SK-N-SH treated with all-trans-retinoic acid at 6 μM for 48 hours (cell line): ENCODE data around the gene CCDC171.

Experiments used
- ATAC-seq: fragments of 200-7000 bp; cut with Tn5 transposase; 3 replicates; pipeline ENCODE4 v1.9.1; 2020; ENCODE audit warnings: mild to moderate bottlenecking, moderate library complexity
- ARNTL ChIP-seq: fragments of 450-650 bp; formaldehyde crosslinking; IDR thresholded peaks from 2 replicates; pipeline ENCODE4 v1.5.0; 2020; ENCODE audit warnings: low read depth, mild to moderate bottlenecking, moderate library complexity, borderline replicate concordance
- ESRRG ChIP-seq: fragments of 250-450 bp; sonication (Bioruptor Pico); IDR thresholded peaks from 2 replicates; pipeline ENCODE4 v1.6.1; 2021; ENCODE audit warnings: mild to moderate bottlenecking
- GLIS3 ChIP-seq: fragments of 250-450 bp; sonication (Bioruptor Pico); IDR thresholded peaks from 2 replicates; pipeline ENCODE4 v1.5.0; 2020; ENCODE audit warnings: mild to moderate bottlenecking, moderate library complexity
- ISL1 ChIP-seq: fragments of 250-450 bp; sonication (Bioruptor Pico); IDR thresholded peaks from 2 replicates; pipeline ENCODE4 v2.1.2; 2022; ENCODE audit warnings: mild to moderate bottlenecking, moderate library complexity
- OSR1 ChIP-seq: fragments of 250-450 bp; sonication (Bioruptor Pico); IDR thresholded peaks from 2 replicates; pipeline ENCODE4 v1.8.0; 2022; ENCODE audit warnings: moderate library complexity, mild to moderate bottlenecking, inconsistent platforms
- POU6F1 ChIP-seq: fragments of 250-450 bp; sonication (Bioruptor Pico); IDR thresholded peaks from 2 replicates; pipeline ENCODE4 v1.8.0; 2021; ENCODE audit warnings: low read depth, mild to moderate bottlenecking, moderate library complexity, borderline replicate concordance
- PPARA ChIP-seq: fragments of 250-450 bp; sonication (Bioruptor Pico); IDR thresholded peaks from 2 replicates; pipeline ENCODE4 v1.5.0; 2020; ENCODE audit warnings: mild to moderate bottlenecking, borderline replicate concordance
- RARB ChIP-seq: fragments of 250-450 bp; sonication (Bioruptor Pico); IDR thresholded peaks from 2 replicates; pipeline ENCODE4 v1.8.0; 2021; ENCODE audit warnings: mild to moderate bottlenecking, moderate library complexity
- SNAI2 ChIP-seq: fragments of 250-450 bp; sonication (Bioruptor Pico); IDR thresholded peaks from 2 replicates; pipeline ENCODE4 v1.5.0; 2020; ENCODE audit warnings: mild to moderate bottlenecking, moderate library complexity
- TOX ChIP-seq: fragments of 250-450 bp; sonication (Bioruptor Pico); IDR thresholded peaks from 2 replicates; pipeline ENCODE4 v1.8.0; 2021; ENCODE audit warnings: mild to moderate bottlenecking, moderate library complexity, borderline replicate concordance
- TSHZ2 ChIP-seq: fragments of 250-450 bp; sonication (Bioruptor Pico); IDR thresholded peaks from 2 replicates; pipeline ENCODE4 v1.5.0; 2020; ENCODE audit warnings: mild to moderate bottlenecking, moderate library complexity
- ZC3H10 ChIP-seq: fragments of 250-450 bp; sonication (Bioruptor Pico); IDR thresholded peaks from 2 replicates; pipeline ENCODE4 v1.5.1; 2021; ENCODE audit warnings: mild to moderate bottlenecking, moderate library complexity
- ZFP3 ChIP-seq: fragments of 250-450 bp; sonication (Bioruptor Pico); IDR thresholded peaks from 2 replicates; pipeline ENCODE4 v1.5.0; 2020; ENCODE audit warnings: mild to moderate bottlenecking, moderate library complexity
- ZFP30 ChIP-seq: fragments of 450-650 bp; formaldehyde crosslinking; IDR thresholded peaks from 2 replicates; pipeline ENCODE4 v1.5.0; 2022; ENCODE audit warnings: mild to moderate bottlenecking, moderate library complexity
- ZNF565 ChIP-seq: fragments of 450-650 bp; formaldehyde crosslinking; conservative IDR thresholded peaks from 2 replicates; pipeline ENCODE4 v1.5.0; 2020; ENCODE audit warnings: low read depth, mild to moderate bottlenecking, moderate library complexity
- ZNF70 ChIP-seq: fragments of 450-650 bp; formaldehyde crosslinking; IDR thresholded peaks from 2 replicates; pipeline ENCODE4 v1.5.0; 2020; ENCODE audit warnings: mild to moderate bottlenecking, moderate library complexity
- ZNF8 ChIP-seq: fragments of 450-650 bp; formaldehyde crosslinking; IDR thresholded peaks from 2 replicates; pipeline ENCODE4 v1.5.0; 2020; ENCODE audit warnings: mild to moderate bottlenecking, moderate library complexity
- TF ChIP-seq, protein P1 (sequence below): fragments of 250-450 bp; sonication (Bioruptor Pico); IDR thresholded peaks from 2 replicates; pipeline ENCODE4 v1.5.1; 2020; ENCODE audit warnings: low read depth, mild to moderate bottlenecking, moderate library complexity
- TF ChIP-seq, protein P2 (sequence below): fragments of 250-450 bp; sonication (Bioruptor Pico); IDR thresholded peaks from 2 replicates; pipeline ENCODE4 v1.8.0; 2020; ENCODE audit warnings: mild to moderate bottlenecking, moderate library complexity, borderline replicate concordance
- TF ChIP-seq, protein P3 (sequence below): fragments of 250-450 bp; sonication (Bioruptor Pico); IDR thresholded peaks from 2 replicates; pipeline ENCODE4 v1.5.1; 2021; ENCODE audit warnings: mild to moderate bottlenecking, moderate library complexity

CCDC171 gene

GRCh38 chr9:15578714-15579113 is 25.9 kb downstream of the CCDC171 start:
- TF ChIP-seq ZNF70 (CRISPR knock-in tag) (no peak), TSHZ2 (CRISPR knock-in tag) (no peak), GLIS3 (no peak), SNAI2 (CRISPR knock-in tag) (no peak), ZNF8 (CRISPR knock-in tag) (no peak), ISL1 (no peak), TOX (CRISPR knock-in tag) (no peak), ZFP30 (no peak), ZC3H10 (CRISPR knock-in tag) (no peak), ZNF565 (no peak), OSR1 (CRISPR knock-in tag) (no peak), ZFP3 (no peak), POU6F1 (no peak)
- TF ChIP-seq, protein P1, sequence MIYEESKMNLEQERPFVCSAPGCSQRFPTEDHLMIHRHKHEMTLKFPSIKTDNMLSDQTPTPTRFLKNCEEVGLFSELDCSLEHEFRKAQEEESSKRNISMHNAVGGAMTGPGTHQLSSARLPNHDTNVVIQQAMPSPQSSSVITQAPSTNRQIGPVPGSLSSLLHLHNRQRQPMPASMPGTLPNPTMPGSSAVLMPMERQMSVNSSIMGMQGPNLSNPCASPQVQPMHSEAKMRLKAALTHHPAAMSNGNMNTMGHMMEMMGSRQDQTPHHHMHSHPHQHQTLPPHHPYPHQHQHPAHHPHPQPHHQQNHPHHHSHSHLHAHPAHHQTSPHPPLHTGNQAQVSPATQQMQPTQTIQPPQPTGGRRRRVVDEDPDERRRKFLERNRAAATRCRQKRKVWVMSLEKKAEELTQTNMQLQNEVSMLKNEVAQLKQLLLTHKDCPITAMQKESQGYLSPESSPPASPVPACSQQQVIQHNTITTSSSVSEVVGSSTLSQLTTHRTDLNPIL: no peak
- TF ChIP-seq, protein P2, sequence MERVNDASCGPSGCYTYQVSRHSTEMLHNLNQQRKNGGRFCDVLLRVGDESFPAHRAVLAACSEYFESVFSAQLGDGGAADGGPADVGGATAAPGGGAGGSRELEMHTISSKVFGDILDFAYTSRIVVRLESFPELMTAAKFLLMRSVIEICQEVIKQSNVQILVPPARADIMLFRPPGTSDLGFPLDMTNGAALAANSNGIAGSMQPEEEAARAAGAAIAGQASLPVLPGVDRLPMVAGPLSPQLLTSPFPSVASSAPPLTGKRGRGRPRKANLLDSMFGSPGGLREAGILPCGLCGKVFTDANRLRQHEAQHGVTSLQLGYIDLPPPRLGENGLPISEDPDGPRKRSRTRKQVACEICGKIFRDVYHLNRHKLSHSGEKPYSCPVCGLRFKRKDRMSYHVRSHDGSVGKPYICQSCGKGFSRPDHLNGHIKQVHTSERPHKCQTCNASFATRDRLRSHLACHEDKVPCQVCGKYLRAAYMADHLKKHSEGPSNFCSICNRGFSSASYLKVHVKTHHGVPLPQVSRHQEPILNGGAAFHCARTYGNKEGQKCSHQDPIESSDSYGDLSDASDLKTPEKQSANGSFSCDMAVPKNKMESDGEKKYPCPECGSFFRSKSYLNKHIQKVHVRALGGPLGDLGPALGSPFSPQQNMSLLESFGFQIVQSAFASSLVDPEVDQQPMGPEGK (CRISPR knock-in tag): no peak
- TF ChIP-seq, protein P3, sequence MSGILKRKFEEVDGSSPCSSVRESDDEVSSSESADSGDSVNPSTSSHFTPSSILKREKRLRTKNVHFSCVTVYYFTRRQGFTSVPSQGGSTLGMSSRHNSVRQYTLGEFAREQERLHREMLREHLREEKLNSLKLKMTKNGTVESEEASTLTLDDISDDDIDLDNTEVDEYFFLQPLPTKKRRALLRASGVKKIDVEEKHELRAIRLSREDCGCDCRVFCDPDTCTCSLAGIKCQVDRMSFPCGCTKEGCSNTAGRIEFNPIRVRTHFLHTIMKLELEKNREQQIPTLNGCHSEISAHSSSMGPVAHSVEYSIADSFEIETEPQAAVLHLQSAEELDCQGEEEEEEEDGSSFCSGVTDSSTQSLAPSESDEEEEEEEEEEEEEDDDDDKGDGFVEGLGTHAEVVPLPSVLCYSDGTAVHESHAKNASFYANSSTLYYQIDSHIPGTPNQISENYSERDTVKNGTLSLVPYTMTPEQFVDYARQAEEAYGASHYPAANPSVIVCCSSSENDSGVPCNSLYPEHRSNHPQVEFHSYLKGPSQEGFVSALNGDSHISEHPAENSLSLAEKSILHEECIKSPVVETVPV (CRISPR knock-in tag): no peak
- no peak for ATAC-seq

DNA sequence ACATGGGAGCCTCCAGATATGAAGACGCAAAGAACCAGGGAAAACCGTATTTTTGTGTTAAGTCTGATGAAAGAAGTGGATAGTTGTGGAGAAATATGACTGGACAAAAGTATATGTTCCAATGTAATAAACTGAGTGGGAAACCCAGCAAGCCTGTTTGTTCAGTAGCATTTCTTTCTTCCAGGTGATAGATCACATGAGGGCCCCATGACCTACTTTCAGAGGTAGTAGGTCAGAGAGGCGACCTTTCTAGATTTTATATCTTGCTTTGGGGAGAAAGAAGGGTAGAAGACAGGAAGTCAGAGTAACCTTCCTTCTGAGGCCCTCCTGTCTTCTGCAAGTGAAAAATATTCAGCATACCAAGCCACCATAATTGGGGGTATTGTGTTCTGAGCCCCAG is 31.5 kb downstream of the CCDC171 start:
- no peak for ATAC-seq
- TF ChIP-seq ARNTL (CRISPR knock-in tag): no peak
- TF ChIP-seq, protein P2 (CRISPR knock-in tag): no peak
- TF ChIP-seq OSR1 (CRISPR knock-in tag): no peak
- no peak for TF ChIP-seq PPARA (CRISPR knock-in tag)
- TF ChIP-seq RARB (CRISPR knock-in tag): no peak
- no peak for TF ChIP-seq ZC3H10 (CRISPR knock-in tag)
- no peak for TF ChIP-seq ZNF565
- no peak for TF ChIP-seq TOX (CRISPR knock-in tag)
- no peak for TF ChIP-seq ZFP30
- TF ChIP-seq, protein P3 (CRISPR knock-in tag): no peak
- TF ChIP-seq ZFP3: no peak
- no peak for TF ChIP-seq ISL1
- no peak for TF ChIP-seq ZNF8 (CRISPR knock-in tag)
- no peak for TF ChIP-seq SNAI2 (CRISPR knock-in tag)
- TF ChIP-seq ESRRG (CRISPR knock-in tag): no peak
